ENCODE measurements around the gene CYP4F11. TPM values are rescaled to one million over a fixed set of nuclear protein-coding genes. Genes with fewer than 3 reads are reported as not detected.

Gene CYP4F11
- total and polyA plus RNA-seq, 2 of the 4 experiments (the other 2 are of a cell fraction) = not detected

DNA sequence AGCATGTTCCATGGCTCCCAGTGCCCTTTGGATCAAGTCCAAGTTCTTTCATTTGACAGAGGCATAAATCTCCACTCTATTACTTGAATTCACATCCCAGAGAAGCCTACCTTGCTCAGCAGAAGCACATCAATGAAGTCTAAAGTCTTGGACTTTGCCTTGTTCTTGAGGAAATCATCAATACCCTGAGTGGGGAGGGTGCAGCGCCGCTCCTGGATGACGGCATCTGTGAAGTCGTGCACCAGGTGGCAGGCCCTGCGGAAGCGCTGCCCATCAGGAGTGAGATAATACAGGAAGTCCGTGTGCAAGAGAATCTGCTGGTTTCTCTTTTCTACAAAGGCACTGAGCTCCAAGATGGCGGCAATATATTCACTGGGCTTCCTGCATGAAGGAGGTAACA, 10.6 kb downstream of the CYP4F11 start:
- TF ChIP-seq RAD21 (IDR thresholded peaks at IDR 0.05; ENCODE audit: low read length) (no peak), NFE2L2 (IDR thresholded peaks at IDR 0.05; ENCODE audit: low read depth, low read length) (no peak), MAFK (IDR thresholded peaks at IDR 0.05; ENCODE audit: low read depth, low read length) (no peak), CEBPB (IDR thresholded peaks at IDR 0.05; ENCODE audit: low read depth, low read length) (no peak), CHD1 (IDR thresholded peaks at IDR 0.05; ENCODE audit: low read depth, low read length) (no peak), MAZ (IDR thresholded peaks at IDR 0.05; ENCODE audit: borderline replicate concordance, low read depth, low read length) (no peak), FOS (IDR thresholded peaks at IDR 0.05; ENCODE audit: low read depth, low read length) (no peak), POLR2A (IDR thresholded peaks at IDR 0.05; ENCODE audit: low read depth, low read length) (no peak), SMC3 (IDR thresholded peaks at IDR 0.05; ENCODE audit: low read depth, low read length) (no peak), ELK1 (IDR thresholded peaks at IDR 0.05; ENCODE audit: borderline replicate concordance, low read depth, low read length) (no peak), RCOR1 (IDR thresholded peaks at IDR 0.05; ENCODE audit: insufficient replicate concordance, low read length) (no peak), CTCF (conservative IDR thresholded peaks at IDR 0.05; ENCODE audit: low read depth, low read length) (no peak), RFX5 (IDR thresholded peaks at IDR 0.05; ENCODE audit: low read depth, low read length) (no peak)
- TF ChIP-seq, protein P1, sequence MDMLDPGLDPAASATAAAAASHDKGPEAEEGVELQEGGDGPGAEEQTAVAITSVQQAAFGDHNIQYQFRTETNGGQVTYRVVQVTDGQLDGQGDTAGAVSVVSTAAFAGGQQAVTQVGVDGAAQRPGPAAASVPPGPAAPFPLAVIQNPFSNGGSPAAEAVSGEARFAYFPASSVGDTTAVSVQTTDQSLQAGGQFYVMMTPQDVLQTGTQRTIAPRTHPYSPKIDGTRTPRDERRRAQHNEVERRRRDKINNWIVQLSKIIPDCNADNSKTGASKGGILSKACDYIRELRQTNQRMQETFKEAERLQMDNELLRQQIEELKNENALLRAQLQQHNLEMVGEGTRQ (IDR thresholded peaks at IDR 0.05; ENCODE audit: low read depth, low read length) = no peak
- ATAC-seq (ENCODE audit: low read depth) (no peak), DNase-seq (no peak)
- Histone ChIP-seq H3K4me1 (ENCODE audit: control insufficient read depth, insufficient read depth, low read length) (no peaks in the 10 kb centered on the region), H2AK9ac (replicated peaks; ENCODE audit: low read depth, low read length, poor library complexity) (no peak overlapping the region), H3K27ac (ENCODE audit: insufficient read depth, low read length) (no peak overlapping the region), H3K4me2 (ENCODE audit: low read depth, low read length) (no peak overlapping the region), H3K79me1 (ENCODE audit: low read depth in 1 of 2, low read length in 2 of 2) (no peaks in the 10 kb centered on the region), H3K9me3 (ENCODE audit: control insufficient read depth, insufficient read depth, low read length) (peaks cover 13% of the 10 kb centered on the region), H3K9me1 (ENCODE audit: insufficient read depth, low read length) (no peaks in the 10 kb centered on the region), H4K5ac (ENCODE audit: low read depth, low read length) (no peak overlapping the region), H3K56ac (ENCODE audit: extremely low read depth, insufficient read depth, low read length) (no peak overlapping the region), H3K4ac (ENCODE audit: low read depth, low read length) (no peak overlapping the region), H3K18ac (ENCODE audit: low read depth, low read length) (no peak overlapping the region), H2BK20ac (ENCODE audit: low read depth, low read length) (no peak overlapping the region), H3K9ac (ENCODE audit: low read depth, low read length) (no peak overlapping the region), H2AFZ (replicated peaks; ENCODE audit: low read length, poor library complexity) (no peak overlapping the region), H2BK5ac (ENCODE audit: low read depth, low read length, poor library complexity, severe bottlenecking) (no peak overlapping the region), H3K14ac (replicated peaks; ENCODE audit: low read depth, low read length) (no peak overlapping the region), H3K4me3 (ENCODE audit: insufficient read depth, low read depth, low read length) (no peak overlapping the region), H4K20me1 (ENCODE audit: insufficient read depth, low read length) (no peaks in the 10 kb centered on the region), H2BK120ac (ENCODE audit: low read depth, low read length) (no peak overlapping the region), H3K27me3 (ENCODE audit: control insufficient read depth, insufficient read depth, low read length) (no peaks in the 10 kb centered on the region), H4K91ac (ENCODE audit: insufficient read depth, low read depth, low read length) (no peak overlapping the region), H2BK15ac (ENCODE audit: low read depth, low read length) (no peak overlapping the region), H4K8ac (ENCODE audit: low read depth in 2 of 2, low read length in 2 of 2) (no peak overlapping the region), H3K23ac (ENCODE audit: low read depth, low read length) (no peak overlapping the region), H2AK5ac (ENCODE audit: low read depth, low read length) (no peak overlapping the region), H3K36me3 (ENCODE audit: control insufficient read depth, insufficient read depth, low read length) (no peaks in the 10 kb centered on the region)
- ChIA-PET CTCF (no interaction called here), POLR2A (ENCODE audit: unreplicated experiment) (no interaction called here)
- dilution Hi-C loops (cut with HindIII; ENCODE audit: low sequenced_read_pairs, unreplicated experiment) = no loop called here
- BruUV-seq (replicated peaks) = no TSS peak
- in situ Hi-C loops (cut with MboI; ENCODE audit: low sequenced_read_pairs) = no loop called here
- WGBS, 2 experiments (ENCODE audit: extremely low coverage in 2 of 2, insufficient read length in 1 of 2) = 80% methylated on average over 5 of the region's 8 CpGs; no CpG with 5 or more reads in 1 of the 2 experiments
- intact Hi-C loops (cut with micrococcal nuclease) = no loop called here

Data from IMR-90 (cell line).